ENCODE measurements around the gene CD47.

GRCh38 chr3:108062051-108062450, 28.8 kb downstream of the CD47 start:
- TF ChIP-seq EZH2phosphoT487 (IDR thresholded peaks at IDR 0.05; ENCODE audit: low read depth, severe bottlenecking, unreplicated experiment) = no peak
- TF ChIP-seq CTCF (IDR thresholded peaks at IDR 0.05; ENCODE audit: poor library complexity) = no peak
- no peak for TF ChIP-seq EZH2 (IDR thresholded peaks at IDR 0.05; ENCODE audit: borderline replicate concordance)
